Kidney (tissue), 14 donors: Measurements from ENCODE around the gene CUL3. TPM values are rescaled to one million over a fixed set of nuclear protein-coding genes. Genes with fewer than 3 reads are reported as not detected.

Experiments
- DNase-seq, 5 donors: peaks; one replicate each; pipeline ENCODE4 v3.0.0-alpha.2; 2013 to 2020
- FAIRE-seq: peaks from 2 replicates; lab custom pipeline; 2012; peaks lifted over from hg19 to GRCh38; lab: Jason Lieb, UNC
- H3K27ac ChIP-seq, 2 donors: one replicate each; pipeline ENCODE4 v1.7.0; 2013; ENCODE audit warnings: low read depth in 2 of 2, low read length in 2 of 2, inconsistent platforms in 1 of 2
- H3K27me3 ChIP-seq: one replicate; pipeline ENCODE4 v1.7.1; 2013; ENCODE audit warnings: low read length, inconsistent platforms; ENCODE audit not compliant: control insufficient read depth, insufficient read depth
- H3K36me3 ChIP-seq, 3 donors: one replicate each; pipeline versions ENCODE4 v1.7.0 to v1.7.1; 2013; ENCODE audit warnings: low read length in 3 of 3, control low read depth in 1 of 3, inconsistent platforms in 1 of 3; ENCODE audit not compliant: insufficient read depth in 3 of 3, control insufficient read depth in 2 of 3
- H3K4me1 ChIP-seq, 3 donors: one replicate each; pipeline versions ENCODE4 v1.7.0 to v1.7.1; 2013; ENCODE audit warnings: low read length in 3 of 3, inconsistent platforms in 1 of 3, low read depth in 1 of 3; ENCODE audit not compliant: control insufficient read depth in 2 of 3, insufficient read depth in 2 of 3
- H3K4me3 ChIP-seq, 3 donors: one replicate each; pipeline versions ENCODE4 v1.7.0 to v1.8.1; 2013; ENCODE audit warnings: low read length in 3 of 3, control low read depth in 1 of 3, inconsistent platforms in 1 of 3
- H3K9ac ChIP-seq, 3 donors: one replicate each; pipeline versions ENCODE4 v1.7.0 to v1.7.1; 2013; ENCODE audit warnings: low read length in 3 of 3, control low read depth in 1 of 3, inconsistent platforms in 1 of 3
- H3K9me3 ChIP-seq, 3 donors: one replicate each; pipeline versions ENCODE4 v1.7.0 to v1.7.1; 2013; ENCODE audit warnings: low read length in 3 of 3, control low read depth in 1 of 3, inconsistent platforms in 1 of 3; ENCODE audit not compliant: control insufficient read depth in 2 of 3, insufficient read depth in 1 of 3
- CTCF ChIP-seq: IDR thresholded peaks from 3 replicates; pipeline ENCODE4 v1.5.1; 2012; ENCODE audit warnings: mild to moderate bottlenecking, moderate library complexity, borderline replicate concordance; ENCODE audit not compliant: insufficient read depth; ENCODE audit errors: extremely low read depth
- intact Hi-C: fragments of 100-400 bp; cut with DNase I; formaldehyde crosslinking; loops from one replicate; pipeline ENCODE4 v1.11.1; 2022
- polyA plus RNA-seq: library from polyadenylated mRNA; stranded (reverse); fragments of 350-450 nt; fragmentation: Illumina TruSeq; extraction: RNeasy Lipid Tissue Mini Kit (QIAGEN cat#74804); gene quantifications from one replicate; pipeline ENCODE4 v1.2.3, GENCODE V29; 2014; ENCODE audit warnings: low read depth, low replicate concordance; ENCODE audit not compliant: insufficient read depth
- total RNA-seq: library from RNA; stranded (reverse); fragmentation: NEBNext Ultra II Directional; extraction: Animal tissue kit (Norgen Biotek cat#: 25700); gene quantifications from one replicate; pipeline ENCODE4 v1.2.1, GENCODE V29; 2021
- donor health status: control.
- donor health status: control.
- donor health status: control.
- donor health status: control.
- donor health status: control.
- donor health status: DM: yes; HTN: yes; CAD: no.
- donor health status: Normal renal cell carcinoma (clear cell type).

CUL3 gene
- total and polyA plus RNA-seq, 2 donors from 2014 or later, result 78.5 to 81.2 TPM

DNA sequence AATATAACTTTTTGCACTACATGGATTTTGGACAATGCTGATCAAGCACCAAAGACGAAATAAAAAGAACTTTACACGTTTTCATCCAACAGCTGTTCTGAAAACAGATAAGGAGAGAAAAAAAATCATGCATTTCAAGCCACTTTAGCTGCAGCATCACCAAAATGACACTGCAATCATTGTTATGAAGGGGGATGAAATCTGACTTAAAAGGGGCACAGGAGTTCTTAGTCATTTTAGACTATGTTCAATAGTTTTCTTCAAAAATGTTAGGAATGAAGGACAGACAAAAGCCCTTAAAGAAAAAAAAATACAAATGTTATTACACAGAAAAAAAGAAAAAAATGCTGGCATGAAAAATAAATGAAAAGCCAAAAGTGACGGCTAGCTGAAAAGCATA, 71.2 kb downstream of the CUL3 start:
- Histone ChIP-seq H3K4me1 (peaks cover 0 to 5% (median 0%) of the 10 kb centered on the region in 3 donors), H3K27me3 (no peaks in the 10 kb centered on the region), H3K27ac (no peak overlapping the region), H3K9me3 (no peaks in the 10 kb centered on the region), H3K4me3 (no peak overlapping the region), H3K36me3 (no peaks in the 10 kb centered on the region), H3K9ac (no peak overlapping the region)
- intact Hi-C loops, result no loop called here
- FAIRE-seq (no peak), DNase-seq (no peak)
- no peak for TF ChIP-seq CTCF

- Histone ChIP-seq H3K4me3 (no peak overlapping the region), H3K9me3 (no peaks in the 10 kb centered on the region), H3K4me1 (no peaks in the 10 kb centered on the region), H3K36me3 (peaks cover 7 to 23% (median 11%) of the 10 kb centered on the region in 3 donors), H3K27ac (no peak overlapping the region), H3K9ac (no peak overlapping the region), H3K27me3 (no peaks in the 10 kb centered on the region)
- TF ChIP-seq CTCF, result no peak
- intact Hi-C loops, result no loop called here
- DNase-seq, result no peak
- no peak for FAIRE-seq
Measured at GRCh38 chr2:224507789-224508188, 77.4 kb downstream of the CUL3 start.

GRCh38 chr2:224506494-224506893, 78.7 kb downstream of the CUL3 start:
- H3K36me3 ChIP-seq, result peaks cover 10 to 29% (median 14%) of the 10 kb centered on the region in 3 donors
- intact Hi-C loops, result no loop called here

More at GRCh38 chr2:224506494-224506893, 78.7 kb downstream of the CUL3 start:
- TF ChIP-seq CTCF, result no peak
- no peaks in the 10 kb centered on the region for H3K27me3 ChIP-seq
- H3K4me3 ChIP-seq, result no peak overlapping the region
- H3K9ac ChIP-seq, result no peak overlapping the region
- FAIRE-seq (no peak), DNase-seq (no peak)
- H3K9me3 ChIP-seq, result no peaks in the 10 kb centered on the region
- no peaks in the 10 kb centered on the region for H3K4me1 ChIP-seq
- H3K27ac ChIP-seq, result no peak overlapping the region
